ENCODE results near the gene BTBD16.

DNA sequence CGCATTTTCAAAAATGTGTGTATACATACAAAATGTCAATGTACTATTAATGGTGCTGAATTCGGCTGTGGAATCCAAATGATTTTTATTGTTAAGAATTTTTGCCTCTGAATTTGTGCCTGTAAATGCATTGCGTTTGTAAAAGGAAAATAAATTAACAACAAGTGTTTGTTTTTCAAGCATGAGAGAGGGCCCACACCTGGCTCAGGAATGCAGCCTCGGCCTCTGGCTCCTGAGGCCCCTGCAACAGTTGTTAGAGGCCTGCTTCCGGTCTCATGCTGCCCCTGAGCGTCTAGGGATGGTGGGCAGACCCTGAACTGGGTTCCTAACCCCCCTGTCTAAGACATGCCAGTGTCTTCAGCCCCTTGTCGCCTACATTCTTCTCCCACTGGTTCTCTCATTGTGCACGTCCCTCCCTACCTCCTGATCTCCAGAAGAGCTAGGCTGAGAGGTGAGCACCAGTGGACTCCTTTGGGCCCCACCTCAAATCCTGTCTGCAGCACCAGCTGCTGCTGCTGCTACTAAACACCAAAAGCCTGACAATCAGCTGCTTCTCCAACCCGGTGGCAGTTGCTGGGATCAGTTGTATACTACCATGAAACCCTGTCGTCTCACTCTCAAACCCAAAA is 1.9 kb upstream of the BTBD16 start:
- no peak for TF ChIP-seq CTCF (IDR thresholded peaks at IDR 0.05; ENCODE audit: low read depth, low read length)
- no peak for TF ChIP-seq EZH2phosphoT487 (IDR thresholded peaks at IDR 0.05; ENCODE audit: low read depth)

Data from OCI-LY3 (cell line).